ENCODE measurements around the gene ADAP1.

ADAP1 gene

DNA sequence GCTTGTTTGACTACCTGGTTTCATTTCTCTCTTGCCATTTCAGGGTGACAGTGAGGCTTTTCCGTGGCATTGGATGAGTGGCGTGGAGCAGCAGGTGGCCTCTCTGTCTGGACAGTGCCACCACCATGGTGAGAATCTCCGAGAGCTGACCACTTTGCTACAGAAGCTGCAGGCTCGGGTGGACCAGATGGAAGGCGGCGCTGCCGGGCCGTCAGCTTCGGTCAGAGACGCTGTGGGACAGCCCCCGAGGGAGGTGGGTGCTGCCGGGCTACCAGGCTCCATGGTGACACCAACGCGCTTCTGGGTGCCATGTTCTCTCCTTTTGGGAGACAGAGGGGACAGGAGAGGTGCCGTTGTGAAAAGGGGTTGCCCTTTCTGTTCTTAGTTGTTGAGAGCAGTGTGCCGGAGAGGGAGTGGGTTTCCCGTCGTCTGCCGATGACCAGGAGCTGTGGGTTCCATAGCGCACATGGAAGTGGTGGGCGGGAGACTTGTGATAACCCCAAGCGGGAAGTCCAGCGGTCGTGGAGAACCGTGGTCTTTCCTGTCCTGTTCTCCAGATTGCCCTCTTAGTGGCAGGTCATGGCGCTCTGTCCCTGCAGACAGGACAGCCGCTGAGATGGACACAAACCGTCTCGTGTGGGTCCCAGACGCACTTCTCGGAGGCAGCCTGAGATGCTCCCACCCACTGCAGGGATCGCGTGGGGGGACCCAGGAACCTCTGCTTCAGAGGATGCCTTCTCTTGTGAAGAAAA is 100.9 kb downstream of the ADAP1 start:
- DNase-seq: no peak

DNA sequence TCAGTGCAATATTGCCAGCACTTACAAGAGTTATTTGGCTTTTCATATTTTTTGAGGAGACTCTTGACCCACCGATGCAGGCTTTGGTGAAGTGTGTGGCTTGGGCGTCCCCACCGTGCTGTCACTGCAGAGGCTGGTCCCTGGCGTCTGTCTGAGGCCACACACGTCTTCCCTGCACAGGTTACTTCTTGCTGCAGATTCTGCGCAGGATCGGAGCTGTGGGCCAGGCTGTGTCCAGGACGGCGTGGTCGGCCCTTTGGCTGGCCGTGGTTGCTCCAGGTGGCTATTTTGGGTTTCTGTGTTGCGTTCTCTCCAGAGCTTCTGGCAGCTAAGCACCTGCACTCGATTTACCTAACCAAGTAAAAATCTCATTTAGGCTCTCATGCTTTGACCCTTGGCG is 103.3 kb downstream of the ADAP1 start:
- DNase-seq: no peak

DNA sequence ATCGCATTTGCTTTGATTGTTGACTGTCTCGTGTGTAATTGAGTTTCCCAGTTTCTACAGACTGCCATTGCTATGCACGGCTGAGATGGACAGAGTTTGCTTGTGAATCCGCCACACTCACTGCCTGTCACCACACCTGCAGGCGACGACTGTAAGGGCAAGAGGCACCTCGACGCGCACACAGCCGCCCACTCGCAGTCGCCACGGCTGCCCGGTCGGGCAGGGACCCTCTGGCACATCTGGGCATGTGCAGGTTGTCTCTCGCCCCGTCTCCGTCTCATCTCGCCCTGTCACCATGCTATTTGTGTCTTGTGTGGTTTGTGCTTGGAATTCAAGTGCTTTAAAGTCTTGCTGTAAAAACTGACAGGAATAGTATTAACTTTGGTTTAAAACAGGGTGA is 104.7 kb downstream of the ADAP1 start:
- no peak for DNase-seq

DNA sequence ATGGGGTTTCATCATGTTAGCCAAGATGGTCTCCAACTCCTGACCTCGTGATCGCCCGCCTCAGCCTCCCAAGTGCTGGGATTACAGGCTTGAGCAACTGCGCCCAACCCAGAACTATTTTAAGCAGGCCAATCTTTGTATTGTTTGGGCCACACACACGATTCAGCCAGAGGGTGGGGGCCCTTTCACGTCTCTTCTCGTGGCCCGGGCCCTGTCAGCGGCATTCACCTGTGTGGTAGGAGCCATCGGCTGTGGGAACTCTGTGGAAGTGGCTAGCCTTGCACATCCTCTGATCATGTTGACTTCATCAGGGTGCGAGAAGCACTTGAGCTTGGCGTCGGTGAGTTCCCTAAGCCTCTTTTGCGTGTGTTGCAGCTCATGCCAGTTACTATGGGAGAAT is 105.3 kb downstream of the ADAP1 start:
- DNase-seq: no peak
